ENCODE results near the gene CACNA2D3.

CACNA2D3 gene

DNA sequence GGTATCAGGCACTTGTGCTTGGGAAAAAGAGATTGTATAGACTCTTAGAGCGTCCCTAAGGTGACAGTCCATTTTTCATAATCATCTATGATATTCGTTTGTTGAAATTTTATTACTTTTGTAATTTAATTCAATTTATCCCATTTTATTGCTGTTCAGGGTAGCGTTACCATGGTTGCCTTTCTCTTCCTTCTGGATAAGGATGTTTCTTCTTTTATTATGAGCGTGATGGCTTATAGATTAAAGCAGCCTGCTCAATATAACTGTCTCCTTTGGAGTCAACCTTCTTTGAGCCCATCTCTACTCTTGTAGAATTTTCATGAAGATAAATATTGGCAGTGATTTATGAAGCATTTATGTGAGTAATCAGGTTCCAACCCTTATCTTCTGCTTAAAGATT is 623.5 kb downstream of the CACNA2D3 start:
- no peak for DNase-seq (ENCODE audit: low read depth in 3 of 3)

DNA sequence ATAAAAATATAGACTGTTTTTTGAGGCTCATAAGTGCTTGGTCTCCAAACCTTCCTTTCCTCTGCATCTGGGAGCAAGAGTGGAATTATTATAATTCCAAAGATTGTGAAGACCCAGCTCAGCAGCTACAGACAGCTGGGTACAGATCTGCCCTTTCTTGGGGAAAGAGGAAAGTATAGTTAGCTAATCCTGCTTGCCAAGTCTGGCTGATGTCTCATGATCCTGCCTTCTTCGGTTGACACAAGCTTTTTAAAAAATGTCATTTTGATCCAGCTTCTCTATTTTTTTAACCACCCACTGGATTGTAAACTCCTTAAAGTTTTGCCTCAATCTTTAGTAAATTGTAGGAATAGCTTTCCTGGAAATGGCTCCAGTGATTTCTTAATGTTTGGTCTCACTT is 624.4 kb downstream of the CACNA2D3 start:
- no peak for DNase-seq (ENCODE audit: low read depth in 3 of 3)

DNA sequence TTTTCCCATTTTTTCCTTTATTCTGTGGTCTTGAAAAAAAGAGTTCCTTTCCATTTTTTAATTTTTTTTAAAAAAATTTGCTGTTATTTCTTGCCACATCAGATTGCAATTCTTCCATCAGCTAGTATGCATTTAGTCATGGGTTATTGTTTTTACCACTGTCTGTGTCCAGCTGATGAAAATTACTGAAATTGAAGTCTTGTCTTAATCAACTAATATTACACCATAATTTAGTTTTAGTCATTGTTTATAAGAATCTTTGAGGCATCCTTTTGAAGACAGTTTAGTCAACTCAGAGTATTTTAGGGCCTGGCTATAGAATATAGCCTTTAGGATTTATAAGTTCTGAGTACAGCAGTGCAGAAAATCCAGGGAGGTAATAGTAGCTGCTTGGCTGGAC is 633.4 kb downstream of the CACNA2D3 start:
- no peak for DNase-seq (ENCODE audit: low read depth in 3 of 3)

DNA sequence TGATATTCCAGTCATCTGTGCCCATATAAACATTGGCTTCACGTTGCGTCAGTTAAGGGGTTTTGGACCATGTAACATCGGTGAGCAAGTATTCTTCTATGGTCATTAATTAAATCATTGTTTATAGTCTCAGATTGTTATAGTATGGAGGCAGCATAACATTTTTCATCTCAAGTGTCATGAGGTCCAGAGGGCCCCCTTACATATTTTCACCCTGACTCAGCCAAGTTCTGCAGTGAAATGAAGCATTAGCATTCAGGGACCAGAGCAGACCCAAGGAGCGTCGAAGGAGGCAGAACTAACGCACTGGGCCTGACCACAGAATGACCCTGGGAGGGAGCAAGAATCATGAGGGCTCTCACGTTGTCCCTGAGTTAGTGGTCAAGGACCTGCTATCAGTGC is 634.0 kb downstream of the CACNA2D3 start:
- no peak for DNase-seq (ENCODE audit: low read depth in 3 of 3)

DNA sequence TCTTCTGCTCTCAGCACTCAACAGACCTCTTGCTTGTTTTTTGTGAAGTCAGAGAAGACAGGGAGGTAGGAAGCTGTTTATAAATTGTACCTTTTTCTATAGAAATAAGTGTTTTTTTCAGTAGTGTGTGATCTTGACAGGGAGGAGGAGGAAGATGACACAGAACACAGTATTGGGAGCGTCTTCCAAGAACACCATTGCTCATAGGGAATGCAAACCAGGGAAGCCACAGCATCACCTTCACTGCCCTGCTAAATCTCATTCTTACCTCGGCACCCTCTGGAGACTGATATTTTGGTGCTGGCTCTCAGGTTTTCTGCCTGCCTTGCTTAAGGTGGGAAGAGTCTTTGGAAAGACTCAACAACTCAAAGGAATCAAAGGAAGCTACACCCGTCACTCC is 636.1 kb downstream of the CACNA2D3 start:
- DNase-seq (ENCODE audit: low read depth in 3 of 3): no peak

DNA sequence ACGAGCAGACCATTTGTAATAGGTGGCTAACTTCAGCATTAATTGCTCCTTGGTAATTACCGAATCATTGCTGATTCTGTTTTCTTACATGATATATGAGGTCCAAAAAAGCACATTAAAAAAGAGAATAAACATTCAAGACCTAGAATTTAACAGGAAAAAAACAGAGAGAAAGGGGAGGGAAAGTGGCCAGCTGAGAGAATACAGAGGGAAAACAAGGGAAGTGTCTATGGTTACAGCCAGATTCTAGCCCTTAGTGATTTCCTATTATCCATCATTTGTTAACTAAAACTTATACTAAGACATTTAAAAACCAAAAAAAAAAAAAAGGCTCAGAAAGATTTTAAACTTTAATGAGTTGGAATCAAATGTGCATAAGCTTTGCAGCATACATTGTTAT is 636.8 kb downstream of the CACNA2D3 start:
- no peak for DNase-seq (ENCODE audit: low read depth in 3 of 3)

GRCh38 chr3:54760201-54760600 is 637.8 kb downstream of the CACNA2D3 start:
- DNase-seq (ENCODE audit: low read depth in 3 of 3): no peak

- DNase-seq (ENCODE audit: low read depth in 3 of 3): no peak
These were observed 639.3 kb downstream of the CACNA2D3 start for GRCh38 chr3:54761637-54762036.

- DNase-seq (ENCODE audit: low read depth in 3 of 3): no peak
These were observed 642.6 kb downstream of the CACNA2D3 start for GRCh38 chr3:54764911-54765310.

- DNase-seq (ENCODE audit: low read depth in 3 of 3): no peak
These were observed 648.7 kb downstream of the CACNA2D3 start for GRCh38 chr3:54771050-54771449.

DNA sequence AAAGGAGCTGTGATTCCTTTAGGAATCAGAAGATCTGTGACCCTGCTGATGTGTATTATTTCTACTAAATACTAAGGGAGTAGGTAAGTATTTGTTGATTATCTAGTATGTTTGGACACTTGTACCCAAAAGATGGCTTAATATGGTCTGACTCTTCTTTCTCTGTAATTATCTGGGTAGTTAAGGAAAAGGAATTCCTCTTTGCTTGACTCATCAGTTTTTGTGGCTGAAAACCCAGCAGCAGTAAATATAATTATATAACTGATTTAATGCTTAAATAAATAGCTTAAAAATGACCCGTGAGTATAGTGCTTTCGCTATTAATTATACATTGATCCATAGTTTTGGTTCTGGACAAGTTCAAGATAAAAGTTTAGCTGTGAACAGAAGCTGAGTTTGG is 649.7 kb downstream of the CACNA2D3 start:
- DNase-seq (ENCODE audit: low read depth in 3 of 3): no peak

DNA sequence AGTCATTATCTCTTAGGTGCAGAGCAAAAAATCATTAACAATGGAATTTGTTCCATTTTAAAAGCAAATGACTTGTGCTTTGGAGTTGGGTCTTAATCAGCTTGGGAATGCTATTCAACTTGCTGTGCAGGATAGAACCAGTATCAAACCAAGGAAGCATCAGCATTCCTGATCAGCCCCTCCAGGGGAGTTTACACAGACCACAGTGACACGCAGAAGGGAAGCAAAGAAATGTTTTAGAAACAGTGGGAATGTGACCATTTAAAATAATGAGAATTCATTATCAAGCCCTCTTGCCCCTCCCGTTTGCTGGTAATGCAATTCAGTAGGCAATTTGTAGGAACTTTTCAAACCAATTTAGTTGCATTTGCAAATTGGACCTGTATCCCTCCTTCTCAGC is 650.4 kb downstream of the CACNA2D3 start:
- no peak for DNase-seq (ENCODE audit: low read depth in 3 of 3)

DNA sequence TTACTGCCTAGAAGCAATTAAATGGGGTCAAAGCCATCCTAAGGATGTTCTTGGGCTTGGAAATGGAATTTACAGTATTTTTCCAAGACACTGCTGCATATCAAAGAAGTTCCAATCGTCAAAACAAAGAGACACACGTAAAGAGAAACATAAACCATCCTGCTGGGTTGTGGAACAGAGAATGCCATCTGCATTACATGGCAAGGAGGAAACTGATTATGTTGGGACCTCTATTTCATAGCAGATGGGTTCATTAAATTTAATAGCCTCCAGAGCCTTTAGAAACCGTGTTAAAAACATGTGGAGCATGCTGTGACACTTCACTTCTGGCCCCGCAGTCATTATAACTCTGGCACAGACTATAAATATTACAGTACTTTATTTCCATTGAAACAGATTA is 650.9 kb downstream of the CACNA2D3 start:
- no peak for DNase-seq (ENCODE audit: low read depth in 3 of 3)

- no peak for DNase-seq (ENCODE audit: low read depth in 3 of 3)
These were observed 654.2 kb downstream of the CACNA2D3 start for GRCh38 chr3:54776601-54777000.

- no peak for DNase-seq (ENCODE audit: low read depth in 3 of 3)
These were observed 654.8 kb downstream of the CACNA2D3 start for GRCh38 chr3:54777141-54777540.

GRCh38 chr3:54780336-54780735 is 658.0 kb downstream of the CACNA2D3 start:
- no peak for DNase-seq (ENCODE audit: low read depth in 3 of 3)

GRCh38 chr3:54781728-54782127 is 659.4 kb downstream of the CACNA2D3 start:
- DNase-seq (ENCODE audit: low read depth in 3 of 3): no peak

DNA sequence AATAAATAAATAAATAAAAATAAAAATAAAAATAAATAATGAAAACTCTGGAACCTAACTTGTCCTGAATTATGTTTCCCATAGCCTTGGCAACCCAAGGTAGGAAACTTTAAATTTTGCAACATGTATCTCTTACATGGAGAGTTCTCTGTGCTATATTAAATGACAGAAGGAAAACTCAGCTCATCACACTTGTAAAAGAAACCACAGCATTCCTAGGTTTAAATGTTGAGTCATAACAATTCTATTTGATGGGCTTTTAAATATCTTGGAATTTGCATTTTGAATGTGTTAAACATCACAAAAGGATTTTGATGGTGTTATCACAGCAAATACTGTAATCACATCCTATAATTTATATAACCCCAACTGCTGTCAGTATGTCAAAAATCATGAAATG is 661.3 kb downstream of the CACNA2D3 start:
- DNase-seq (ENCODE audit: low read depth in 3 of 3): no peak

DNA sequence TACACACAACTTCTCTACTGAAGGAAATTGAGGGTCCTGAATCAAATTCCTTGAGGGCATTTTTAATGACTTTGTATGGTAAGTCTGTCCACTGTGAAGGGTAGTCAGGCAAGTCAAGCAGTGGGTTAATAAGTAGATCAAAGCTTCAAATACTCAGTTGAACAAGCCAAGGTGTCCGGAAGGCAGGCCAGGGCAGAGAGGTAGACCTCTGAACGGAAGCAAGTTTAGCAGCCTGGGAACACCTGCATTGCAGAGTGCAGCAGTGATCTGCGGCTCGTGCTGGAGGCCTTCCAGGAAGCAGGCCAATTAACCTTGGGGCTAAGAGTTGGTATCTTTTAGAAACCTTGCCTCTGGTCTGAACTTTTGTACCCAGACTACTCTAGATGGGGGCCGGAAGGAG is 661.7 kb downstream of the CACNA2D3 start:
- DNase-seq (ENCODE audit: low read depth in 3 of 3): no peak

- no peak for DNase-seq (ENCODE audit: low read depth in 3 of 3)
These were observed 663.6 kb downstream of the CACNA2D3 start for GRCh38 chr3:54785976-54786375.

- DNase-seq (ENCODE audit: low read depth in 3 of 3): no peak
These were observed 667.7 kb downstream of the CACNA2D3 start for GRCh38 chr3:54790051-54790450.

- DNase-seq (ENCODE audit: low read depth in 3 of 3): no peak
These were observed 669.3 kb downstream of the CACNA2D3 start for GRCh38 chr3:54791501-54792156.

DNA sequence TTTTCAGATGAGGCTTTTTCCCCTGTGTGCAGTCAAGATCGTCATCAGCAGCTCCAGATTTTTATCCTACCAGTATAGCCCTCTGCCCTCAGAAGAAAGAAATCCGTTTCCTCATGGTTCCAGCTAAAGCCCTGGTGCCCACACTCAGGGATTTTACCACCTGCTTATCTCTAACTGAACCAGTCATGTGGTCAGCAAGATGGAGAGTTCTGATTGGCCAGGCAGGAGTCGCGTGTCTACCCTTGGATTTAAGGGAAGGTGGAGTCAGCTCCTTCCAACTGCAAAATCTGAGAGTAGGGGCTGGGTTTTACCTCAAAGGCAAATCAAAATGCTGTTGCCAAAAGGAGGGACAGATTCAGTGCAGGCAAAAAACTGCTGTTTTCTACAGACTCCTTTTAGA is 670.2 kb downstream of the CACNA2D3 start:
- DNase-seq (ENCODE audit: low read depth in 3 of 3): no peak

GRCh38 chr3:54793171-54793570 is 670.8 kb downstream of the CACNA2D3 start:
- no peak for DNase-seq (ENCODE audit: low read depth in 3 of 3)
